Hepatocyte (in vitro differentiated cells): ENCODE measurements around the gene NCKAP5L. TPM values are rescaled to one million over a fixed set of nuclear protein-coding genes. Genes with fewer than 3 reads are reported as not detected.

ENCODE experiments used
- DNase-seq: peaks from one replicate; pipeline ENCODE4 v3.0.0-alpha.2; 2016; ENCODE audit warnings: low spot score
- H2AFZ ChIP-seq: fragments of 200-600 bp; sonication (generic); 2 replicates; pipeline ENCODE4 v1.6.0; 2016; ENCODE audit warnings: antibody characterized with exemption, mild to moderate bottlenecking
- H3K27ac ChIP-seq: fragments of 200-600 bp; sonication (generic); 2 replicates; pipeline ENCODE4 v1.5.1; 2016; ENCODE audit warnings: mild to moderate bottlenecking
- H3K27me3 ChIP-seq: fragments of 200-600 bp; sonication (generic); 2 replicates; pipeline ENCODE4 v1.6.1; 2016
- H3K36me3 ChIP-seq: fragments of 200-600 bp; sonication (generic); replicated peaks from 2 replicates; pipeline ENCODE4 v1.5.1; 2016; ENCODE audit warnings: low read depth; ENCODE audit not compliant: insufficient read depth
- H3K4me1 ChIP-seq: fragments of 200-600 bp; sonication (generic); 2 replicates; pipeline ENCODE4 v1.5.1; 2016; ENCODE audit warnings: mild to moderate bottlenecking, moderate library complexity; ENCODE audit not compliant: insufficient read depth
- H3K4me2 ChIP-seq: fragments of 200-600 bp; sonication (generic); 2 replicates; pipeline ENCODE4 v1.6.0; 2016
- H3K4me3 ChIP-seq: fragments of 200-600 bp; sonication (generic); 2 replicates; pipeline ENCODE4 v1.5.1; 2016; ENCODE audit warnings: mild to moderate bottlenecking
- H3K79me2 ChIP-seq: fragments of 200-600 bp; sonication (generic); 2 replicates; pipeline ENCODE4 v1.6.0; 2017; ENCODE audit warnings: mild to moderate bottlenecking
- H3K9me2 ChIP-seq: fragments of 200-600 bp; sonication (generic); replicated peaks from 2 replicates; pipeline ENCODE4 v1.6.0; 2017; ENCODE audit warnings: mild to moderate bottlenecking; ENCODE audit not compliant: insufficient read depth
- H3K9me3 ChIP-seq: fragments of 200-600 bp; sonication (generic); 2 replicates; pipeline ENCODE4 v1.5.1; 2016; ENCODE audit warnings: low read depth, mild to moderate bottlenecking
- H4K20me1 ChIP-seq: fragments of 200-600 bp; sonication (generic); 2 replicates; pipeline ENCODE4 v1.6.0; 2016; ENCODE audit warnings: mild to moderate bottlenecking; ENCODE audit not compliant: insufficient read depth, poor library complexity, severe bottlenecking
- EZH2 ChIP-seq: fragments of 200-600 bp; sonication (generic); IDR thresholded peaks from 2 replicates; pipeline ENCODE4 v1.6.1; 2016; ENCODE audit warnings: antibody characterized with exemption, mild to moderate bottlenecking, borderline replicate concordance
- EZH2phosphoT487 ChIP-seq: fragments of 200-600 bp; sonication (generic); IDR thresholded peaks from one replicate; pipeline ENCODE4 v1.6.1; 2018; ENCODE audit warnings: antibody characterized with exemption, mild to moderate bottlenecking, low read depth, moderate library complexity; ENCODE audit not compliant: unreplicated experiment, severe bottlenecking
- WGBS: methylation state at CpG from one replicate; pipeline ENCODE4 v1.1.6; 2016; ENCODE audit warnings: low lambda C conversion rate; ENCODE audit errors: missing lambda C conversion rate; 5-methylcytosine and 5-hydroxymethylcytosine counted together
- polyA plus RNA-seq: library from polyadenylated mRNA; unstranded; fragments of >200 nt; fragmentation: Nextera tagmentation; extraction: Ambion mirVana; gene quantifications from 2 replicates; pipeline ENCODE4 v1.2.1, GENCODE V29; 2016
- total RNA-seq: library from RNA; depleted of rRNA; stranded (reverse); fragments of >200 nt; gene quantifications from 2 replicates; pipeline ENCODE4 v1.2.3, GENCODE V29; 2014
- TF ChIP-seq, protein P1 (sequence below): fragments of 200-600 bp; sonication (generic); IDR thresholded peaks from 2 replicates; pipeline ENCODE4 v1.5.1; 2016; ENCODE audit warnings: antibody characterized with exemption, mild to moderate bottlenecking; ENCODE audit not compliant: poor library complexity

The NCKAP5L gene
- total and polyA plus RNA-seq, 2 experiments from 2014 or later, result 14.5 to 26.7 TPM

DNA sequence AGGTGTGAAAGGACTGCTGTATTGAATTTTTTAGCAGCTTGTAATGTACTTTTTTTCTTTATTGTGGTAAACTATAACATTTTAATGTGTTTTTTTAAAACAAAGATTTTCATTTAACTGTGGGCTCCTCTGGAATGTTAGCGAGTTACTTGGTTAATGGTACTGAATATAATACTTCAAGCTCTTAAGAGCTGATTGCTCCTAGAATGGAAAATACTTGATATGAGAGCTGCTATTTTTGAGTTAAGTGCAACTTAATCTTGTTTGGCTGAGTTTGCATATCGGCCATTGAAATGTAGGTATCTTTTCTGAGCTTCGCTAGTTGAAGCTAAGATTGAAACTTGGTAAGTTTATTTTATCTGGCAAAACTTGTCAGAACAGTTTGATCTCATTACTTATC, 79.4 kb downstream of the NCKAP5L start:
- Histone ChIP-seq H3K36me3 (no peaks in the 10 kb centered on the region), H3K9me3 (no peaks in the 10 kb centered on the region), H3K4me3 (no peak overlapping the region), H3K9me2 (no peaks in the 10 kb centered on the region), H3K4me1 (peaks cover 40% of the 10 kb centered on the region), H3K79me2 (peaks cover 100% of the 10 kb centered on the region), H4K20me1 (peaks cover 100% of the 10 kb centered on the region), H3K4me2 (no peak overlapping the region), H3K27ac (no peak overlapping the region), H3K27me3 (no peaks in the 10 kb centered on the region), H2AFZ (no peak overlapping the region)
- TF ChIP-seq EZH2phosphoT487 (no peak), EZH2 (no peak)
- TF ChIP-seq, protein P1, sequence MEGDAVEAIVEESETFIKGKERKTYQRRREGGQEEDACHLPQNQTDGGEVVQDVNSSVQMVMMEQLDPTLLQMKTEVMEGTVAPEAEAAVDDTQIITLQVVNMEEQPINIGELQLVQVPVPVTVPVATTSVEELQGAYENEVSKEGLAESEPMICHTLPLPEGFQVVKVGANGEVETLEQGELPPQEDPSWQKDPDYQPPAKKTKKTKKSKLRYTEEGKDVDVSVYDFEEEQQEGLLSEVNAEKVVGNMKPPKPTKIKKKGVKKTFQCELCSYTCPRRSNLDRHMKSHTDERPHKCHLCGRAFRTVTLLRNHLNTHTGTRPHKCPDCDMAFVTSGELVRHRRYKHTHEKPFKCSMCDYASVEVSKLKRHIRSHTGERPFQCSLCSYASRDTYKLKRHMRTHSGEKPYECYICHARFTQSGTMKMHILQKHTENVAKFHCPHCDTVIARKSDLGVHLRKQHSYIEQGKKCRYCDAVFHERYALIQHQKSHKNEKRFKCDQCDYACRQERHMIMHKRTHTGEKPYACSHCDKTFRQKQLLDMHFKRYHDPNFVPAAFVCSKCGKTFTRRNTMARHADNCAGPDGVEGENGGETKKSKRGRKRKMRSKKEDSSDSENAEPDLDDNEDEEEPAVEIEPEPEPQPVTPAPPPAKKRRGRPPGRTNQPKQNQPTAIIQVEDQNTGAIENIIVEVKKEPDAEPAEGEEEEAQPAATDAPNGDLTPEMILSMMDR, result no peak
- 90% methylated on average over 3 of the region's 3 CpGs for WGBS
- no peak for DNase-seq

DNA sequence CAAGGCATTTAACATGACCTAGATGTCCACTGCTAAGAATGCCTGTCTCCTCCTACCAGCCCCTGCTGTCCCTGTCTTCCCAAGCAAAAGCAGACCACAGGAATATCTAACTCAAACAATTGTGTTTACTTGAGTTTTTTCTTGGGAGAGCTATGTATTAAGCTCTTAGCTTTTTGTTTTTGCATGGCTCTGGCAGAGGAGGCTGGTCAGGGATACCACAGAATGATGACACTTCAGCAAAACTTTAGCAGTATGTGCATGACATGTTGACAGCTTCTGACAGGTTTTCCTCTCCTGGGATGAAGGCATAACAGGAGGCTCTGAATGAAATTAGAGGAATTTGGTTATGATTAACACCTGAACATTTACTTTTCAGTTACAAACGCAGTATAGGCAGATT, 79.9 kb downstream of the NCKAP5L start:
- no peak for TF ChIP-seq EZH2phosphoT487
- TF ChIP-seq, protein P1, result no peak
- TF ChIP-seq EZH2, result no peak
- no peaks in the 10 kb centered on the region for H3K9me3 ChIP-seq
- WGBS, result 68% methylated on average over 1 of the region's 1 CpG
- no peak overlapping the region for H3K4me2 ChIP-seq
- peaks cover 100% of the 10 kb centered on the region for H3K79me2 ChIP-seq
- no peak overlapping the region for H2AFZ ChIP-seq
- H3K36me3 ChIP-seq, result no peaks in the 10 kb centered on the region
- no peaks in the 10 kb centered on the region for H3K9me2 ChIP-seq
- no peak for DNase-seq
- H3K27me3 ChIP-seq, result no peaks in the 10 kb centered on the region
- peak overlapping the region; percentile 2 for H3K27ac ChIP-seq
- H4K20me1 ChIP-seq, result peaks cover 100% of the 10 kb centered on the region
- H3K4me1 ChIP-seq, result peaks cover 45% of the 10 kb centered on the region
- H3K4me3 ChIP-seq, result no peak overlapping the region

DNA sequence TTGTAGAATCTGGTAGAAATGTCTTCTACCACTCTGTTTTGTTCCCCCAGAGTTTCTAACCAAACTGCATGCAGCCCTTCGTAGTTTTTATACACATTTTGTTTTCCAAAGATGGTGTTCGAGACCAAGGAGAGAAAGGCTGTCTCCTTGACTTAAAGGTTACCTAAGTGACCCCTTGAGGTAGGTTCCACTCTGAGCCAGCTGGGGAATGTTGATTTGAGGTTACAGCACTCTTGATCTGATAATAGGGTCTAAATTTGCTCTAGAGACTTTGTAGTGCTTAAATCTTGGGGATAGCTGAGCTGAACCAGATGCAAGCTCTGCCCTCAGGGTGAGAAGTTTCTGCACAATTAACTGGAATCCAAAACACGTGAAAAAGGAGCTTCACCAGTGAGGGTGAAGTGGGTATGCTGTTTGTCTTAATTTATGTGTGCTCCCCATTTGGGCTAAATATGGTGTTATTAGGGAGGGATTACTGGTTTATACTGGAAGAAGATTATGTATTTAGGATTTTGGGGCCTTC, 83.8 kb downstream of the NCKAP5L start:
- no peaks in the 10 kb centered on the region for H3K9me3 ChIP-seq
- TF ChIP-seq EZH2 (no peak), EZH2phosphoT487 (no peak)
- TF ChIP-seq, protein P1, result no peak
- H3K4me2 ChIP-seq, result peak overlapping the region; percentile 78
- H4K20me1 ChIP-seq, result peaks cover 77% of the 10 kb centered on the region
- DNase-seq, result no peak
- 57% methylated on average over 3 of the region's 3 CpGs for WGBS
- no peaks in the 10 kb centered on the region for H3K9me2 ChIP-seq
- H3K36me3 ChIP-seq, result no peaks in the 10 kb centered on the region
- H3K27ac ChIP-seq, result no peak overlapping the region
- H2AFZ ChIP-seq, result no peak overlapping the region
- H3K79me2 ChIP-seq, result peaks cover 75% of the 10 kb centered on the region
- no peak overlapping the region for H3K4me3 ChIP-seq
- peaks cover 24% of the 10 kb centered on the region for H3K4me1 ChIP-seq
- H3K27me3 ChIP-seq, result no peaks in the 10 kb centered on the region
